ENCODE results near the gene HOGA1.
A peak's percentile ranks its signal among the peaks of the same experiment; 100 is the strongest.
"Not testable (repeated sequence)": the region's sequence is repeated elsewhere in the genome, so short reads cannot be mapped to it uniquely, and the experiment has no call there.

Gene HOGA1

DNA sequence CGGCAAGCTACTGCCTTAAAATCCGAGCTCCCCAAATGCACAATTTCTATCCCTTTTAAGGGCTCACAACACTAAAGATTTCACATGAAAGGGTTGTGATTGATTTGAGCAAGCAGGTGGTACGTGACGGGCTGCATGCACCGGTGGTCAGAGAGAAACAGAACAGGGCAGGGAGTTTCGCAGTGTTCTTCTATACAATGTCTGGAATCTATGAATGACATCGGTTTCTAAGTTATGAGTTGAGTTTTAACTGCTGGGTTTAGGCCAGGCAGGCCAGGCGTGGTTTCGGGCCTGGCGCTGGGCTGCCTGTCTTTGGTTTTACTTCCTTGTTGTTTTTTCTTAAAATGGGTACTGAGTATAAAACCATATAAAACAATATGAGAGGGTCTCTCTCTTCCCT is 28.6 kb upstream of the HOGA1 start:
- DNase-seq = not testable (repeated sequence)

DNA sequence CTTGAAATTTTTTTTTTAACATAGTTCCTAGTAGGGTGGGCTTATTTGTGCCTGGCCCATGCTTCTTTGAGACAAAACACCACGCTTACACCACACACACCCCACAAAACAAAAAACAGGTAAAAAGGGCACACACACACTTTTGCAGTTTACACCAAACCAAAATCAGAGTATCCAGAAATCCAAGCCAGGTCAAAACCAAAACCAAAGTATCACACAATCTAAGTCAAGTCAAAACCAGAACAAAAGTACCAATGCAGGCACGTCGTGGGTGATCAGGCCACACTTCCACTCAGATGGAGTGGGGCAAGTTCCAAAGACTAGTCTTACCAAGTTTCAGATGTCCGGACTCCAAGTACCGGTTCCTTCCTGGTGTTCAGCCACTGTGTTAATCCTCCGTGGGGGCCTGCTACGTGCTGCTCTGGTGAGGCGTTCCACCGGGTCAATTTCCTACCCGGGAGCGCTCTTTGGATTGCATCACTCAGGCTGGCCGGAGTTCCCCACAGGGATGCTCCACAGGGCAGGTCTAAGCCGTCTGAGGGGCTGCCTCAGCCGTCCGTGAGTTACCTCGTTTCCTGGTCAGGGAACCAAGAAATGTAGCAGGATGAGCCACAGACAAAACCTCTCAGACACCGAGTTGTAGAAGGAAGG is 23.3 kb upstream of the HOGA1 start:
- DNase-seq = not testable (repeated sequence)

DNA sequence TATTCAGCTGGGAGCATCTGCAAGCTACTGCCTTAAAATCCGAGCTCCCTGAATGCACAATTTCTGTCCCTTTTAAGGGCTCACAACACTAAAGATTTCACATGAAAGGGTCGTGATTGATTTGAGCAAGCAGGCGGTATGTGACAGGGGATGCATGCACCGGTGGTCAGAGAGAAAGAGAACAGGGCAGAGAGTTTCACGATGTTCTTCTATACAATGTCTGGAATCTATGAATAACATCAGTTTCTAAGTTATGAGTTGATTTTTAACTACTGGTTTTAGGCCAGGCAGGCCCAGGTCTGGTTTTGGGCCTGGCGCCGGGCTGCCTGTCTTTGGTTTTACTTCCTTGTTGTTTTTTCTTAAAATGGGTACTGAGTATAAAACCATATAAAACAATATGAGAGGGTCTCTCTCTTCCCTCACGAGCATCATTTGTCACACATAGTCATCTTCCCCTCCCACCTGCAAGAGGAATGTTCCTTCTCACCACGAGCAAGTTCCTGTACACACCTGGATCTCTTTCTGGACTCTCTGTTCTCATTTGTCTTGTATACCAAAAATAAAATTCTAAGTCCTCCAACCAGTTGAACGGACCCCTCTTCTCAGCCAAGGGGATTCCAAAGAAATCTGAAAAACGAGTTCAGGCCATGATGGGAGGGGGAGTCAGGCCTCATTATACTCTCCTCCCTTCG is 22.7 kb upstream of the HOGA1 start:
- not testable (repeated sequence) for DNase-seq

DNA sequence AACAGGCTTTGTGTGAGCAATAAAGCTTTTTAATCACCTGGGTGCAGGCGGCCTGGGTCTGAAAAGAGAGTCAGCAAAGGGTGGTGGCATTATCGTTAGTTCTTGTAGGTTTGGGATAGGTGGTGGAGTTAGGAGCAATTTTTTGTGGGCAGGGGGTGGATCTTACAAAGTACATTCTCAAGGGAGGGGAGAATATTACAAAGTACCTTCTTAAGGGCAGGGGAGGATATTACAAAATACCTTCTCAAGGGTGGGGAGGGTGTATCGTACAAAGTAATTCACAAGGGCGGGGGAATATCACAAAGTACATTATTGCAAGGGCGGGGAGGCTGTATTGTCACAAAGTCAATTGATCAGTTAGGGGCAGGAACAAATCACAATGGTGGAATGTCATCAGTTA is 21.9 kb upstream of the HOGA1 start:
- not testable (repeated sequence) for DNase-seq

DNA sequence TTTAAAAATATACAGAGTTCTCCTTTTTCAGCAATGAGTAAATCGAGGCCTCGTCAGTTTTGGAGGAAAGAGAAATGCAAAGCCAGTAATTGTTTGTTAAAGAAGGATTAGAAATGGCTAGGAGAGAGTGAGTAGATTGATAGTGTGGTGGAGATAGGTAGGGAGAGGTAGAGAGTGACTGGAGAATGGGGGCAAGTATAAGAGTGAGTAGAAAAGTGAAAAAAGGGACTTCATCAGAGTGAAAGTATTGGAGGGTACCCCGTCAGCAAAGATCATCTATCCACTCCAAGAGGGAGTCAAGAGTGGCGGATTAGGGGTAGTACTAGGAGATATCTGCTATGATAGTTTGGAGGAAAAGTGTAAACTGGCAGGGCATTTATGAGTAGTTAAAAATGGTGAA is 20.9 kb upstream of the HOGA1 start:
- DNase-seq = no peak

DNA sequence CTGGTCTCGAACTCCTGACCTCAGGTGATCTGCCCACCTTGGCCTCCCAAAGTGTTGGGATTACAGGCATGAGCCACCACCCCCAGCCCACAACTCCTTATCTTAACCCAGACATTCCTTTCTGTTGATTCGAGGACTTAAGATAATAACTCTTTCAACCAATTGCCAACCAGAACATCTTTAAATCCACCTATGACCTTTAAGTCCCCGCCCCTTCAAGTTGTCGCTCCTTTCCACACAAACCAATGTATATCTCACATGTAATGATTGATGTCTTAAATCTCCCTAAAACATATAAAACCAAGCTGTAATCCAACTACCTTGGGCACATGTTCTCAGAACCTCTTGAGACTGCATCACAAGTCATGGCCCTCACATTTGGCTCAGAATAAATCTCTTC is 19.4 kb upstream of the HOGA1 start:
- no peak for DNase-seq

DNA sequence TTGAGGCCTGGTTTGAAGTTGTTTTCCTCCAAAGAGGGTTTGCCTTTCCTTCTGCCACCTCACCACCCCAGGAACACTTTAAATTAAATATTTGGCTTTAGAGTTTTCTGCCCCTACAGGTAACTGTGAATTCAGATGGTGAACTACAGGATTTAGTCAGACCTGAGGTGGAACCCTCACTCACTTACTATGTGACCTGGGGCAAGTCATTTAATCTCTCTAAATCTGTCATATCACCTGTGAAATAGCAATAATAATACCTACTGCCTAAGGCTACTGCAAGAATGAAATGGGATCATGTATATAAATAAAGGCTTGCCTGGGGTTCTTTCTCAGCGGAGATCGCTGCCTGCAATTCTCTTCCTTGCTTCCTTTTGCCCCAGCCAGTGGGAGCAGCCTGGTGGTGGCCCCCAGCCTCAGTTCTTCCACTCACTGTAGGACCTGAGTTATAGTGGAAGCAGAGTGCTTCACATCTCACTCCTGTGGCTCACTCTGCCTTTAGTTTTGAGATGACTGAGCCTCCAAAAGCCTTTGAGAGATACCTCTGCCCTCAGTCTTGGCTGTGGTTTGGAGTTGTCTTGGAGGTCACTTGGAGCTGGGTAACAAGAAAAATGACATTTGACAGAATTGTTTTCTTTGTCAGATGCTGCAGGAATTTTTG is 17.7 kb upstream of the HOGA1 start:
- DNase-seq = no peak

DNA sequence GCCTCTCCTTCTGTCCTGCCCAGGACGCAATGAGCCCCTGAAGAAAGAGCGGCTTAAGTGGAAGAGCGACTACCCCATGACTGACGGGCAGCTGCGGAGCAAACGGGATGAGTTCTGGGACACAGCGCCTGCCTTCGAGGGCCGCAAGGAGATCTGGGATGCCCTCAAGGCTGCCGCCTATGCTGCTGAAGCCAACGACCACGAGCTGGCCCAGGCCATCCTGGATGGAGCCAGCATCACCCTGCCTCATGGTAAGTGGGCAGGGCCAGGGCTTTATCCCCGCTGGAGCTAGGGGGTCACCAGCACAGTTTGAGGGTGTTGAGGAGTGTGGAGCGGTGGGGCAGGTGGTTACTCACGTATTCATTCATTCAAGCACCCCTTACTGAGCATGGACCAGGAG is 16.3 kb upstream of the HOGA1 start:
- no peak for DNase-seq

DNA sequence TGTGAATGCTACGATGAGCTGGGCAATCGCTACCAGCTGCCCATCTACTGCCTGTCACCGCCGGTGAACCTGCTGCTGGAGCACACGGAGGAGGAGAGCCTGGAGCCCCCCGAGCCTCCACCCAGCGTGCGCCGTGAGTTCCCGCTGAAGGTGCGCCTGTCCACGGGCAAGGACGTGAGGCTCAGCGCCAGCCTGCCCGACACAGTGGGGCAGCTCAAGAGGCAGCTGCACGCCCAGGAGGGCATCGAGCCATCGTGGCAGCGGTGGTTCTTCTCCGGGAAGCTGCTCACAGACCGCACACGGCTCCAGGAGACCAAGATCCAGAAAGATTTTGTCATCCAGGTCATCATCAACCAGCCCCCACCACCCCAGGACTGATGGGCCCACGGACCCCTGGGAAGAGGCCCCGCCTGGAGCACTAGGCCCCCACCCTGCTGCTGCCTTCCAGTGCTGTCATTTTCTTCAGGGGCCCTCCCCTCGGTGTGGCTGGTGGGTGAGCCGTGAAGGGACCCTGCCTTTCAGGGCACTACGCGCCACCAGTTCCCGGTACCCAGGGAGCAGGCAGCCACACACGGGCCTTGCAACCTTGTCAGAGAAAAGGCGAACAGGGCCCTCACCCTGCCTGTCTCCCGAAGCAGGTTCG is 13.9 kb upstream of the HOGA1 start:
- no peak for DNase-seq

DNA sequence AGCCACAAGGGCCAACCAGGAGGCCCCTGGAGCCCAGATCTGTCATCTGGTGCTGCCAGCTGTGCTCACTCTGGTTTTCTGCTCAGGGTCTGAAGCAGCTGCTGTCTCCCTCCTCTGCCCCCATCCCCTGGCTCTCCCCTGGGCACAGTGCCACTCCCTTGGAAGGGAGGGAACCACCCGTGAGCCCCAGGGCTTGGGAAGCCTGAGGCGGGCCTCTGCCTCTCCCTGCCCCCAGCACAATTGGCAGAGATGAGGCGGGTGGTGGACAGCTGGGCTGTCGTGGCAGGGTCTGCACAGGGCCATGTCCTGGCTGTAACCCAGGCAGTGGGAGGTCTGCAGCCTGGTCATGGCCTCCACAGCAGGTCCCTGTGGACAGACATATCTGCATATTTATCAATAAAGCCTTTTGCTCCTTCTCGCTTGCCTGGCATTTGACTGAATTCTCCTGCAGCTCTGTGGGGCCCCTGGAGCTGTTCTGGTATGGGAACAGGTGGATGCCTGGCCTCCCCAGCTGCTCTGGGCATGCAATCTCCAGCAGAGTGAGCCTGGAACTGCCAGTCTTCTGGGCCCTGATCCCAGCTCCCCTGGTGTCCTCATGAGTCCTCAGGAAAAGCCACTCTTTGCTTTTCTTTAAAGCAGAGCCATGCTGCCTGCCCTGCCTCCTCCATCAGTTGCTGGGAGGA is 13.3 kb upstream of the HOGA1 start:
- no peak for DNase-seq

DNA sequence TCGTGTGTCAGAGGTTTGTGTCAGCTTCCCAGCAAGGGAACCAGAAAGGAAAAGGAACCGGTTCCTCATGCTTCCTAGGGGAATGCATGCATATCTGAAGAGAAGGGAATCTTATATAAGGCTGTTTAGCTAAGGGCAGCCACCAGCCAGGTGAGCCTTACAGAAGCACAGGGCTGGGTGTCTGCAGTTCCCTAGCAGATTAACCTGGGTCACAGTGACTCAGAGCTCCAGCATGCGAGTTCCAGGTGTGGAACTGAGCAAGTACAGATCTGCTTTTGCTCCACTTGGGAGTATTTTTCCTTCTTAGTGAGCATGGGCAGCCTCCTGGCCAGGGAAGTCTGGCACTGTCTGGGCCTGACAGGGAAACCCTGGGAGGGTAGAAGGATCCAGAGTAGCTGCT is 12.6 kb upstream of the HOGA1 start:
- DNase-seq = no peak

DNA sequence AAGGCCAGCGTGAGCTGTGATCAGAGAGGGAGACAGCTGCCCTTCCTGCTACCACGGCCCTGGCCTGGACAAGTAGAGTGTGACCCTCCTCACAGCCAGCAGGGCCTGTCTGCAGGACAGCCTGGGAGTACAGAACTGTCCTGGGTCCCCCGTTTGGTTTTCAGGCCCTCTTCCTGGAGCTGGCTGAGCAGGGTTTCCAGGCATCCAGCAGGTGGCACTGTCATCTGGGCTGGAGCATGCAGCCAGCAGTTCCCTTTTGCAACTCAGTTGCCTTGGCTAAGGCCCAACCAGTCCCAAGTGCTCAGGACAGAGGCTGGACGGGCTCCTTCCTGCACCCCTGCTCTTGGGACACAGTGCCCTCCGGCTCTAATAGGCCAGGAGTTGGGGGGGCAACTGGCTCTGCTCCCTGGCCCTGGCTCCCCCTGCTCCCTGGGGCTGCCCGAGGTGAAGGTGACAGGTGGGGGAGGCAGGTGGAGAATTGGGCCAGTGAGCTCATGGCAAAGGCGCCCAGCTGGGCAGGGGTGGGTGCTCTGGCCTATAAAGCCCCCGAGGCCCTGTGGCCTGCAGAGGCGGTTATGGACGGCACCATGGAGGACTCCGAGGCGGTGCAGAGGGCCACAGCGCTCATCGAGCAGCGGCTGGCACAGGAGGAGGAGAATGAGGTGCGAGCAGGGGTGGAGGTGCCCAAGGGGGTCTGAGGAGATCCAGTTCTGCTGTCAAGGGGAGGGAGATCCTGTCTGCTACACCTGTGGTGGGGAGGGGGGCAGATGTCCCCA is 11.8 kb upstream of the HOGA1 start, which contains the start of gene ANKRD2:
ANKRD2 (plus strand) TSS at position 566 of the 776 bp plus-strand sequence; CDS start at position 576, 10 bp downstream.
- peak; percentile 72 for DNase-seq

DNA sequence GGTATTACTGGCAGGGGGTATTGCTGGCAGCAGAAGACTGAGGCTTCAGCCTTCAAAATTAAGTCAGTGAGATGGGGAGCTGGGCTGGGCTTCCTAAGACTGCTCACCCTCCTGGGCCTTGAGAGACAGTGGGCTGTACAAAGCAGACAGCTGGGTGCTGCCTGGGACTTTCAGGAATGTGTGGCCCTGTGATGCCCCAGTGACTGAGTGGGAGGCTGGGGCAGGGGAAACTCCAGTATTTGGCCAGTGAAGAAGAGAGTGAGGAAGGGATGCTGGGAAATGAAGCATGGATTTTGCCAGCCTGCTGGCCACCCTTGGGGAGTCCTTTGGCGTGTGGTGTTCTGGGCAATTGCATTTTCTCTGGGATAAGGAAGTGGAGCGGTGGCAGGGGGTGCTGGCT is 11.2 kb upstream of the HOGA1 start:
- DNase-seq = no peak

DNA sequence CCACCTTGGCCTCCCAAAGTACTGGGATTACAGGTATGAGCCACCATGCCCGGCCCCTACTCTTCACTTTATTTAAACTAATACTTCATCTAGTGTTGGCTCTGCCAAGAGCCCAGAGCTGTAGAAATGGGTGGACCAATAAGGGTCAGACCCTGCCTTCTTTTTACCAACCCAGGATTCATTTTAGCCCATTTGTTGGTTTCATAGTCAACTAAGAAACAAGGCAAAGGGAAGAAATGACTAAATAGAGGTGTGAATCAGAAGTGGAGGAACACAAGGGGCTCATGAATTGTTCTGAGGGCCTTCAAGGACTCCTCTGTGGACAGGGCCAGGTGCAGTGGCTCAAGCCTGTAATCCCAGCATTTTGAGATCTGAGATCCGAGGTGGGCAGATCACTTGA is 10.5 kb upstream of the HOGA1 start:
- no peak for DNase-seq

DNA sequence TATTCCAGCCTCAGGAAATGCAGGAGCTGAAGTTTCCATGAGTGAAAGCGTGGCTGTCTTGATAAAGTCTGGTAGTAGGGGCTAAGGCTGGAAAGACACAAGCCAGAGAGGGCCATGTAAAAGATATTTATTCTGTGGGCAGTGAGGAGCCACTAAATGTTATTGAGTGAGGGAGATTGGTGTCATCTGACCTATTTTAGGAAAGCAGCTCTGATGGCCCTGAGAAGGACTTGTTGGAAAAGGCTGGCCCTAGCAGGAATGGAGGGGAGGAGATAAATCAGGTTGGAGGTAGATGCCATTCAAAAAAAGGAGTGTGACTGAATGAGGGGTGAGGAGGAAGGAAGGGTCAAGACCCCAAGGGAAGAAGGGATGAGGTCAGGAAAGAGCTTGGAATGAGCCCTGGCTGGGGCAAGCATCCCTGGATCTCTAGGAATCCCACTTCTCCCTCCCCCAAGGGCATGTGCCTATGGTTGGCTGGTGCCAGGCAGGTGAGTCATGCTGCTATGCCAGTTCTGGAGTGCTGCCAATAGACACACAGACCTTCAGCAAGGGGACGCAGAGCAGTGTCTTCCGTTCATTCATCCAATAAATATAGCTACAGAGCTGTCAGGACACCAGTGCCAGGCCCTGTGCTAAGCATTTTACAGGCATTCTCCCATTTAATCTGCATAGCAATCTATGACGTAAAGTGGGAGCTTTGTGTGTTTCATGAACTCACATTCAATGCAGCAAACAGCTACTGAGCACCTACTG is 9.6 kb upstream of the HOGA1 start:
- peak; percentile 90 for DNase-seq

DNA sequence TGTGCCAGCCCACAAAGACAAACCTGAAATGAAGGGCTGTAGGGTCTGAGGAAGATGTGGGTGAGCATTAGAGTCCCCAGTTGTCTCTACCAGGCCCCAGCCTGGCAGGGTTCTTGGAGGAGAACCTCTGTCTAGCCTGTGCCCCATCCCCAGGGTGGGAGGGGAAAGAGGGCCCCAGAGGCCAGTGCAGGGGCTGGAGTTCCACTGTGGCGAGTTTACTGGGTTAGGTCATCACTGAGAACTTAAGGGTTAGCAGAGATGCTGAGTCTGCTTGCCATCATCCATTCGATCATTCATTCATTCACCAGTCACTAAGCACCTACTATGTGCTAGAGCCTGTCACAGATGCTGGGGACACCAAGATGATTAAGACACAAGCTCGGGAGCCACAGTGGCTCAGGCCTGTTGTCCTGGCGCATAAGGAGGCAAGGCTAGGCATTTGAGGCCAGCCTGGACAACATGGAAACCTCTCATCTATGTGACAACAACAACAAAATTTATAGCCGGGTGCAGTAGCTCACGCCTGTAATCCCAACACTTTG is 9.0 kb upstream of the HOGA1 start:
- no peak for DNase-seq

DNA sequence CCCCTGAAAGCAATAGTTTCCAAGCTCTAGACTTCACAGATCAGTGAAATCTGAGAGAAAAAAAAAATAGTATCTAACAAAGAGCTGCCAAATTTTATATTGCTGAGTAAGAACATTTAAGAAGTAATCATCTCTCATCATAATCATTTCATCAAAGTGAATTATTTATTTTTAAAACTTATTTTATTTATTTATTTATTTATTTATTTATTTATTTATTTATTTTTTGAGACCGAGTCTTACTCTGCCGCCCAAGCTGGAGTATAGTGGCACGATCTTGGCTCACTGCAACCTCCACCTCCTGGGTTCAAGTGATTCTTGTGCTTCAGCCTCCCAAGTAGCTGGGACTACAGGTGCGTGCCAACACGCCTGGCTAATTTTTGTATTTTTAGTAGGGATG is 7.7 kb upstream of the HOGA1 start:
- DNase-seq = not testable (repeated sequence)

DNA sequence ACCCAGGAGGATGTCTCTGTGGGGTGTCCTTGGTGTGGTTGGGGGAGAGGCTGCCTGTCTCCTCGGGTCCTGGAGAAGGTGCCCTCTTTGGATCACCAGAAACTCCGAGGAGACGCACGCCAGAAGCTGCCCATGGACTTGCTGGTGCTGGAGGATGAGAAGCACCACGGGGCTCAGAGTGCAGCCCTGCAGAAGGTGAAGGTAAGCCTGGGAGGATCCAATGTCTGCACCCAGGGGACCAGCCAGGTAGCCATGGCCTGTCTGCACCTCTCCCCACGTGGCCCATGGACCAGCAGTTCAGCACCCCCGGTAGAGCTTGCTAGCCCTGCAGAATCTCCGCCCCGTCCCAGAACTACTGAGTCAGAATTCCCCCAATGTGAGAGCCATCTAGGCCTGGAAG is 6.5 kb upstream of the HOGA1 start:
- DNase-seq = no peak

DNA sequence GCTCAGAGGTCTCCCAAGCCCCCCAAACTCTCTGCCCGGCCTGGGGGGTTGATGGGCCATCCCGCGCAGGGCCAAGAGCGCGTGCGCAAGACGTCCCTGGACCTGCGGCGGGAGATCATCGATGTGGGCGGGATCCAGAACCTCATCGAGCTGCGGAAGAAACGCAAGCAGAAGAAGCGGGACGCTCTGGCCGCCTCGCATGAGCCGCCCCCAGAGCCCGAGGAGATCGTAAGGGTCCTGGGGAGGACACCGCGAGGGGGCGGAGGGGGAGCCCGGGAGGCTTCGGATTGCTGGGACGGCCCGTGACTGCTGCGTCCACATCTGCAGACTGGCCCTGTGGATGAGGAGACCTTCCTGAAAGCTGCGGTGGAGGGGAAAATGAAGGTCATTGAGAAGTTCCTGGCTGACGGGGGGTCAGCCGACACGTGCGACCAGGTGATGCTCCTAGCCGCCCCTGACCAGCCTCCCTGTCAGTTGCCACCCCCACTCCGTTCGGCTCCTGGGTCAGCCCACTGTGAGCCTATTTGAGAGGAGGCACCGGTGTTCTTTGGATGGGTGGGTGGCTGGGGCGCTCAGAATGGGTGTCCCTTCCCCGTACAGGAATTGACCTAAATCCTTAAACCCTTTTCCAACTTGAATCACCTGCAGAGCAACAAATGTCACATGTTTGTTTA is 5.9 kb upstream of the HOGA1 start:
- no peak for DNase-seq
